SKM-1 treated with dmso at 0.1 percent for 144 hours (cell line): Measurements from ENCODE around the gene PTPRT.
A peak's percentile ranks its signal among the peaks of the same experiment; 100 is the strongest.
"Not testable (repeated sequence)": the region's sequence is repeated elsewhere in the genome, so short reads cannot be mapped to it uniquely, and the experiment has no call there.

Source experiments
- DNase-seq: peaks from one replicate; lab custom pipeline; 2025; ENCODE audit not compliant: unreplicated experiment; lab: John Stamatoyannopoulos, UW

The PTPRT gene

GRCh38 chr20:43187476-43188233 lies 2.1 kb downstream of the PTPRT start:
- peak; percentile 44 for DNase-seq

DNA sequence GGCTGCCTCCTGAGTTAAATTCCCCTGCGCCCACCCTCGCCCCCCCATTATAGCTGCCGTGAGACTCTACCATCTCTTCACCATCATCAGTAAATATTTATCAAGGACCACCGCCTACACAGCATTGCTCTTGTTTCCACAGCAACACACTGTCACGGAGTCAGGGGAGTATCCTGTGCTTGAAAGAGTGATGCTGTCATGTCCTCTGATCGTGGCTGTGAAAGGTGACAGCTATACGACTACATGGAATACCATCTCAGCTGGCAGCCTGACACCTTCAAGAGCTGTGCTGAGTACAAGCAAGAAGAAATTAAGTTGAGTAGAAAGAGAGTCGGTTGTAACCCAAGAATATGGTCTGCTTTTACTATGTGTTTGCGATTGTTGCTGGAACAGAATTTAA lies 3.4 kb downstream of the PTPRT start:
- no peak for DNase-seq

GRCh38 chr20:43185901-43186300 lies 3.8 kb downstream of the PTPRT start:
- no peak for DNase-seq

DNA sequence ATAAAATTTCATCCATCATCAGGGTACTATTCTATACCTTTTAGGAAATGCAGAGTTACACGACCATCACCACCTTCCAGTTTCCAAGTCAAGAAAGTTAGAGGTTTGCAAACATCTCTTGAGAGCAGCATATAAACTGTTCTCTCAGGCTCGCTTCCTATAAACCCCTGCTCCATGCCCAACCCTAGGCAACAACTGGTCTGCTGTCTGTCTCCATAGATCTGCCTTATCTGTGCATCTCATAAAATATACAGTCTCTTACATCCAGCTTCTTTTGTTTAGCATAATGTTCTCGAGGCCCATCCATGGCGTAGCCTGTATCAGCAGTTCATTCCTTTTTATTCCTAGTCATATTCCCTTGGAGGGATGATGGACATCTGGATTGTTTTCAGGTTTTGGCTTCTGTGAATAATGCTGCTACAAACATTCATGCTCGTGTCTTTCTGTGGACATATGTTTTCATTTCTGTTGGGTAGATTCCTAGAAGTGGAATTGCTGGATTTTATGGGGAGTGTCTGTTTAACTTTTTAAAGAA lies 6.1 kb downstream of the PTPRT start:
- DNase-seq = no peak

DNA sequence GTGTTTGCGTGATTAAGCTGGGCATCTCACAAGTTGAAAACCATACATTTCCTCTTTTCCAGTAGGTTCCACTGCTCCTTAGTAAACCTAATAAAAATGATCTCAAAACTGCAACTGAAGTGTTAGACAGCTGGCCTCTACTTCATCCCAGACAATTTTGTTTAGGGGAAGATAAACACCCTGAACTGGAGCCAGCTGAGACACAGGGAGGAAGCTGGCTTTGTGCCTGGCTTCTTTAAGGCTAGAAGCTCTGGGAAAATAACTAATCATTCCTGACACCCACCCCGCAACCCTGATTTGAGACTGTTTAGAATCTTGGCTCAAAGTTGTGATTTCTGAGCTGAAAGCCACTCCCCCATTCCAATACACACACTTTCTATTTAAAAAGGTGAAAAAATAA lies 11.6 kb downstream of the PTPRT start:
- no peak for DNase-seq

DNA sequence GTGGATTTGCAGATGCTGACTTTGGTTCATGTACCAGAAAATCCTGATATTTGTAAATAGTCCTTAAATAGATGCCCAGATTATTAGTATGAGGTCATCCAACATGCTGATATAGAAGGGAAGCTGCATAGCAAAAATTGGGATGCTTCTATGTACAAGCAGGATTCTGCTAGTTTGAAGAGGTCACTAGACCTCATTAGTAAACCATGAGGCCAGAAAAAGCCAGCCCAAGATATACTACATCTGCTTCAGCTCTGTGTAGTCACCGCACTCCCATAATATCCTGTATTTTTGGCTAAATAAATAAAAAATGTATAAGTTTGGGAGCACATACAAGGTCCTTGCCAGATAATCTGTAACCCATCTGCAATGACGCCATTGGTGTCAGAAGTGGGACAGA lies 13.0 kb downstream of the PTPRT start:
- DNase-seq = no peak

GRCh38 chr20:43171930-43172329 lies 17.8 kb downstream of the PTPRT start:
- no peak for DNase-seq

DNA sequence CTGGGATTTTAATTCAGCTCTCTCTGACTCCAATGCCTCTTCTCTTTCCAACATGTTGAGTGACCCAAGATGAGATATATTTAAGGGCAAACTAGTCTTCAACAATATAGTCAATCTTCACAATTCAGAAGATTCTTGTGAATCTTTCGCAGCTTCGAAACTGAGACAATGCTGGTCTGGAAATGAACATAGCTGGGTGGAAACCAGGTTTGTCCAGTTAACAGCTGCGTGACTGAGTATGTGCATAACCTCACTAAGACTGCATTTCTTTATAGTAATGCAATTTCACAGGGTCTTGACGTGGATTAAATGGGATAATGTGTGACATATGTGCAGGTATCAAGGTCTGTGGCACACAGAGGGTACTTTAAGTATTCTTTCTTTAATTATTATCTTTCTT lies 18.9 kb downstream of the PTPRT start:
- no peak for DNase-seq

- DNase-seq = no peak
Observed at GRCh38 chr20:43167615-43168014, 22.1 kb downstream of the PTPRT start.

- DNase-seq = no peak
Observed at GRCh38 chr20:43167021-43167420, 22.7 kb downstream of the PTPRT start.

DNA sequence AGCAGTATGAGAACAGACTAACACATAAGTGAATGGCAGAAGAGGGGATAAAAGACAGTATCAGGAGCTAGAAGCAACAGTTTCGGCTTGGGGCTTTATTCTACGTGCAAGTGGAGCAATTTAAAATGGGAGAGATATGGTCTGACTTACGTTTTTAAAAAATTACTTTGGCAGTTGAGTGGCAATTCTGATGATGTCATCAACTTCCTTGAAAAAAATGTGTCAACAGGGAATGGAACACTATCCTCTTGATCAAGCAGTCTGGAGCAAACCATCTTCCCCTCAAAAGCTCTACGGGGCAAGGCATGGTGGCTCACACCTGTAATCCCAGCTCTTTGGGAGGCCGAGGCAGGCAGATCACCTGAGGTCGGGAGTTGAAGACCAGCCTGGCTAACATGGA lies 24.1 kb downstream of the PTPRT start:
- no peak for DNase-seq

- DNase-seq = not testable (repeated sequence)
Observed at GRCh38 chr20:43164736-43165135, 25.0 kb downstream of the PTPRT start.

DNA sequence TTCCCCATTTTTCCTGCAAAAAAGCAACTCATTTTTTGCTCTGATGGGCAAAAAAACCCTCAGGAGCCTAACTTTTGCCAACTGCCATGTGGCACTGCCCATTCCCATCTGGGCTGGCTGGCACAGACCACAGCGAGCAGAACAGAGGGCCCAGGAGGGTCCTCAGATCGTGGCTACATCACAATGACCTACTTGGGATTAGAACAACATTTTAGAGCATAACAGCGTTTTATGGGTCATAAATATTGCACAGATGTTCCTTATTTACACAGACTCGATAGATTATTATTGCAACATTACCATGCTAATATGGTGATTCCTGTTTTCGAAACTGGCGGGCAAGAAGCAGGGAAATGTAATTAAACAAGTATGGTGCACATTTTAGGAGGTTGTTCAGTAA lies 28.0 kb downstream of the PTPRT start:
- DNase-seq = no peak

DNA sequence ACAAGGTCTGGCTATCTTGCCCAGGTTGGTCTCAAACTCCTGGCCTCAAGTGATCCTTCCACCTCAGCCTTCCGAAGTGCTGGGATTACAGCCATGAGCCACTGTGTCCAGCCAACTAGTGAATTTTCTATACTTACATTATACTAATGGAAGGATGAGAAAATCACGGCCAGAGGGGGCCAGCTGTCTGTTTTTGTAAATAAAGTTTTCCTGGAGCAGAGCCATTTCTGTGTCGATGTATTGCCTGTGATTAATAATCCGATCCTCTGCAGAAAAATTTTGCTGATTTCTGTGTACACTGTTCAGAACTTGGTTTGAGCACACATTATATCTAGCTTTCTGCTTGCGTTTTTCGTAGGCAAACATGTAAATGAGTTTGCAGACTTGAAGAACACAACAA lies 28.8 kb downstream of the PTPRT start:
- DNase-seq = no peak

DNA sequence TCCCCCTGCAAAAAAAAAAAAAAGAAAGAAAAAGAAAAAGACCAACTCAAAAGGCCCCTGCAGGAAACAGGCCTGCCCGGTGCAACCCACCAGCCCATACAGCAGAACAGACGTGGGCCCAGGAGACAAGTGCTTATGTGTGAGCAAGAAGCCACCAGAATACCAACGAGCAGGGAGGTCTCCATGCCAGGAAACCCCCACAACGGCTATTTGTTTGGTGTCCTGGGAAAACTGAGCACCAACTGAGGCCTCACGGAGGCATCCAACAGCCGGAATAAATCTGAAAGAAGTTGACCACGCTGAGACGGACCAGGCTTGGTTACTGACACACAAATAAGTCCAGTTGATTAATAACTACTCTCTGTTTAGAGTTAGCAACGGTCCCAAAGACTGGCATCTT lies 29.7 kb downstream of the PTPRT start:
- no peak for DNase-seq

- DNase-seq = no peak
Observed at GRCh38 chr20:43155366-43156100, 34.2 kb downstream of the PTPRT start.

DNA sequence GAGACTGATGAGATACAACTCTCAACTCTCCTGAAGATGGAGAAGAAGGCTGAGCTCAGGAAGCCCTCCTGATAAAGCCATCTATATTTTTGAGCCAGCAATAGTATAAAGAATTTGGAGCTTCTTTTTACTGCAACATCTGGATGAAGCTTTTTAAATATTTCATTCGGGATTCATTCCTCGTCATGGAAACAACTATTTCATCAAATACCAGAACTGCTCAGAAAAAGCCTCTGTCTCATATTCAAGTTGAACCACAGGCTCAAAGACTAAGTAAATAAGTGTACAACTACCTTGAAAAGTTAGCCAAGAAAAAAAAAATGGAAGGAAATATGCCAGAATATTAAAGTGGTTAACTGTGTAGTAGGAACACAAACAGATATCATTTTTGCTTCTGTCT lies 37.8 kb downstream of the PTPRT start:
- no peak for DNase-seq

GRCh38 chr20:43151256-43151655 lies 38.5 kb downstream of the PTPRT start:
- no peak for DNase-seq

DNA sequence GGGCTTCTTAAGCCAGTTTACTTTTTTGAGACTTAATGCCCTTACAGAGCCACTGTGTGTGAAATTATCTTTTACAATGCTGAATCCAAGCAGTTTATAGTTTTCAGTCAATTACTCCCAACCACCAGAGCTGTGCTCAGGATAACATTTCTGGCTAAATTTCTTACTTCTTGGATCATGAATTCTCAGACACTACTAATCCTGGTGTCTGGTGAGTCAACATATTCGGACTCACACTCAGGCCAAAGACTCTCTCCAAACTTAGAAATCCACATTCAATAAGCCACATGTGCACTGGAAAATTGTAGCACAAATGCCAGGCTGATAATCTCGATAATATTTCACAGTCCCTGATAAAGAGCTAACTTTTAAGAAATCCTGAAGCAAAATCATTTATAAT lies 49.0 kb downstream of the PTPRT start:
- no peak for DNase-seq

DNA sequence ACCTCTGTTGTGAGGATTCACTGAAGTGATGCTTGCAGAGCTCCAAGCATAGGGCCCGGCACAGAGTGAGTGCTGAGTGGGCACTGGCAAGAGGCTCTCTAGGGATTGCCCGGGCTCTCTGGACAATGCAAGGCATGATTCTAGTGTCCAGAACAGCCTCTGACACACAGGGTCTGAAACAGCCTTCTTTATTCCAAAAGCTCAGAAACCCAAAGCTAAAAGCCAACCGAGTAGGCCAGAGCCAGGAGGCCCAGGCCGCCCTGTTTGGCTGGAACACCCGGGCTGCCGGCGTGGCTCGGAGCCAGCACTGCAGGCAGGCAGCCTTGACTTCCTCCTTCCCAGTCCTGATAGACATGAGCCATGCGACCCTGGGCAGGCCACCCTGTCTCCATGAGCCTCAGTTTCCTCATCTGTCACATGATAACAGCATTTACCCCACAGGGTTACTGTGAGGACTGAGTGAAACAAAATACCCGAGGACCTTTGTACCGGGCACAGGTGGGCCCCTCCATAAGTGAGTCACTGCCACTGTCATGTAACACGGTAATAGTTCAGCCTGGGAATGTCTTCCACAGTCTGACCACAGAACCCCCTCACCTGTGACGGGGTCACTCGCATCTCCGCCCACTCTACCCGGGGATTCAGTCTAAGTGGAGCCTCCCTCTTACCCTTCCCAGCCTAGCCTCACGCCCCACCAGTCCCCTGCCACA lies 51.5 kb downstream of the PTPRT start:
- DNase-seq = no peak

GRCh38 chr20:43137160-43137559 lies 52.5 kb downstream of the PTPRT start:
- no peak for DNase-seq

DNA sequence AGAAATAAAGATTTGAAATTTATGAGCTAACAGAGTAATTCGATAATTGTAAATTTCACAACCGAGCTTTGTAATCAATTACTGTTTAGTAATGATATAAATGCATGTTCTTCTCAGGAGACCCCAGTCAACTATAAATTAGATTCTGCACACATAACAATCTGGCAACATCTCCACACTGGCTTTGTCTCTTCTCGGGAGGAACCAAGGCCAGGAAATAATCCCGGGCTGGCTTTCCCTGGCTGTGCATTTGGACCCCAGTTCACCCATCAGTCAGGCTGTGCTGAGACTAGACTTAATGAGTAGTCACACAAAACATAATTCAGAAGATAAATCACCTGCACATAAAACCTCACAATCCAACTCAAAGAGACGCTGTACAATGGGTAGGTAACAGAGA lies 65.5 kb downstream of the PTPRT start:
- no peak for DNase-seq
